GM12891 (cell line): ENCODE data around the gene LEMD3.

ENCODE experiments used
- DNase-seq: peaks from one replicate; pipeline ENCODE4 v3.0.0; 2011; ENCODE audit warnings: low spot score; ENCODE audit not compliant: insufficient read length
- FAIRE-seq: peaks from 2 replicates; lab custom pipeline; 2011; peaks lifted over from hg19 to GRCh38; lab: Jason Lieb, UNC
- PAX5 ChIP-seq: IDR thresholded peaks from 2 replicates; pipeline ENCODE4 v1.6.1; 2011; ENCODE audit warnings: low read length, moderate library complexity, mild to moderate bottlenecking; ENCODE audit not compliant: insufficient read depth, severe bottlenecking
- POLR2A ChIP-seq: IDR thresholded peaks from 2 replicates; pipeline ENCODE4 v1.6.1; 2011; ENCODE audit warnings: low read depth, low read length, control low read depth
- POLR2AphosphoS5 ChIP-seq: IDR thresholded peaks from 2 replicates; pipeline ENCODE4 v1.6.1; 2011; ENCODE audit warnings: low read depth, low read length, control low read depth
- POU2F2 ChIP-seq: IDR thresholded peaks from 2 replicates; pipeline ENCODE4 v1.6.1; 2011; ENCODE audit warnings: low read depth, mild to moderate bottlenecking, control low read depth, low read length, moderate library complexity
- SPI1 ChIP-seq: IDR thresholded peaks from 2 replicates; pipeline ENCODE4 v1.6.1; 2011; ENCODE audit warnings: low read depth, low read length, control low read depth
- TAF1 ChIP-seq: IDR thresholded peaks from 2 replicates; pipeline ENCODE4 v1.6.1; 2011; ENCODE audit warnings: low read depth, low read length, control low read depth

LEMD3 gene

DNA sequence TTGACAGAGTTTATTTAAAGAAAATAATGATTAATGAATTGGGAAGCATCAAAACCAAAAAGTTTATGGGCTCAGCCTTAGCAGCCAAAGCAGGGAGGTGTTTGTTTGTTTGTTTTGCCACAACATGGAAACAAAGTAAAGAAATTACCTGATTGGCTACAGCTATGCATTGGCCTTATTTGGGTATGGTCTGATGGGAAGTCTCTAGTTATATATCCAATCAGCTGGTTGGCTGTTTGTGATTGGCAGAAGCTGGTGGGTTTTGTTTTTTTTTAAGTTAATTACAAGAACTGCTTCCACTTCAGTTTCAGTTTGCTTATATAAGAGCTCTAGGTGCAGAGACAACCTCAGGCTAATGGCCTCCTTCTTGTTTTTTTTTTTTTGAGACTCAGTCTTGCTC is 4.6 kb upstream of the LEMD3 start:
- FAIRE-seq (no peak), DNase-seq (no peak)
- TF ChIP-seq TAF1 = no peak
- no peak for TF ChIP-seq PAX5
- no peak for TF ChIP-seq SPI1

GRCh38 chr12:65168681-65169319 is 583 bp upstream of the LEMD3 start:
- no peak for DNase-seq
- TF ChIP-seq POU2F2 = no peak
- no peak for TF ChIP-seq POLR2A
- no peak for TF ChIP-seq TAF1
- no peak for TF ChIP-seq POLR2AphosphoS5
- TF ChIP-seq PAX5 = no peak
- no peak for TF ChIP-seq SPI1
- FAIRE-seq = no peak

- TF ChIP-seq SPI1 = no peak
- no peak for TF ChIP-seq TAF1
- TF ChIP-seq POLR2A = no peak; the same call in 1 of the 2 replicates
- TF ChIP-seq PAX5 = no peak
- no peak for TF ChIP-seq POU2F2
- no peak for TF ChIP-seq POLR2AphosphoS5
- FAIRE-seq (peak; percentile 89), DNase-seq (peak; percentile 41)
Observed at GRCh38 chr12:65170209-65170881, 962 bp downstream of the LEMD3 start.

DNA sequence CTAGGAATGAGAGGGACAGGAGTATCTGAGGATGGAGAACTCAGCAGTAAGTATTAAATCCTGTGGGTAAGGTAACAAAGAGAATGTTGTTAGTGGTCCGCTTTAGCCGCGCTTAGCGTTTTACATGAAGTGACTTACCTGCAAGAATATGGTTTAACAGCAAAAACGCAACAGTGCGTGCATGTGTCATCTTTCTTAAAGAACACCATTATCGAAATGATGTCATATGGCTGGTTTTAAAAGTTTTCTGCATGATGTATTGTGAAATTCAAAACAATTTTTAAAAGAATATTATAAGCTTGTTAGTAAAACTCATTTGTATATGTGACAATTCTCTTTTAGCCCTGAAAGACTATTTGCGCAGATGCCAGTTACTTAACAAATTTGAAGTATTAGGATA is 1.7 kb downstream of the LEMD3 start:
- no peak for FAIRE-seq
- DNase-seq = no peak

GRCh38 chr12:65171870-65172269 is 2.5 kb downstream of the LEMD3 start:
- DNase-seq = no peak
- no peak for FAIRE-seq
- no peak for TF ChIP-seq POLR2A
- TF ChIP-seq PAX5 = no peak
- no peak for TF ChIP-seq SPI1
- no peak for TF ChIP-seq POLR2AphosphoS5
- TF ChIP-seq TAF1 = no peak
- TF ChIP-seq POU2F2 = no peak

More for the DNA sequence above, 1.7 kb downstream of the LEMD3 start:
- TF ChIP-seq SPI1 (no peak), POU2F2 (no peak), POLR2A (no peak), TAF1 (no peak), POLR2AphosphoS5 (no peak), PAX5 (no peak)

DNA sequence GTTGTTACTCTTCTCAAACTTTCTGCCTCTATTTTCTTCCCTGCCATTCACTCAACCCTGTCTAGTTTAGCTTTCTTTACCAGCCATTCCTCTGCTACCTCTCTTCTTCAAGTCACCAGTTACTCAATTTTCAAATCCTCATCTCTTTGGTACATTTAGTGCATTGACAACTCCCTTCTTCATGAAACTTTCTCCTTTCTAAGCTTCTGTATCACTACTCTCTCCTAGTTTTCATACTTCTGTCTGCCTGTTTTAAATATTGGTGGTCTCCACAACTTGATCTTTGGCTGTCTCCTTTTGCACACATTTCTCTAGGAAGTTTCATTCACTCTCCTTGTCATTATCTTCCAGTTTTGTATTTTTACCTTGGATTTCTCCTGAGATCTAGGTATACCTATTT is 6.0 kb downstream of the LEMD3 start:
- no peak for DNase-seq
- FAIRE-seq = no peak
- TF ChIP-seq TAF1 = no peak
- TF ChIP-seq POLR2A = no peak
- no peak for TF ChIP-seq POU2F2
- TF ChIP-seq PAX5 = no peak
- TF ChIP-seq POLR2AphosphoS5 = no peak
- no peak for TF ChIP-seq SPI1

DNA sequence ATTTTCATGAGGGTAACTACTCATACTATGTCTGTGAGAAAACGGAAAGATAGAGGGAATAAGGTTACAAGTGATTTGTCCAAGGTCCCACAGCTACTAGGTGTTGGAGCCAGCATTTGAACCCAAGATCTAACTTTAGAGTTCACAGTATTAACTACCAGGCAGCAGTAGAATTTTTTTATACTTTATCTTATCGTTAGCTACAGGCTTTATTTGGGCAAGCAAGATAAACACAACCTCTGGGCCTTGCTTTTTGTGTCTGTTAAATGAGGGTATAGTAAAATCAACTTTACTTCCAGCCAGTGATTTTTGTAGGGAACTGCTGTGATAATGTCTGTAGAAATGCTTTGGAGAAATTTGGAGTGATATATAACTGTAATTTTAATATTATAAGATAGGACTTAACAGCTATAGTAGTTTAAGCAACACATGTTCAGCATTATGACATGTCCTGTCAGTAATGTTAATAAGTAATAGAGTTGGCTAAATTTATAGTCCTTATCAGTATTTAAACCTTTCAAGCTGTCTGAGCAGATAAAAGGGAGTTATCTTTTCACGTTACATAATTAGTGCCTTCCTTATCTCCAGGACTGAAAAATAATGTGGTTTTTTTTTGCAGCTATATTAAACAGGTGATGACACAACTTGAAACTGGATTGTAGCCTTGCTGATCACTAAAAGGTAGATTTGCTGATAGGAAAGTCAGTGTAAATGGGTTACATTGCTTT is 12.8 kb downstream of the LEMD3 start:
- TF ChIP-seq PAX5 (no peak), TAF1 (no peak), POLR2A (no peak), POLR2AphosphoS5 (no peak)
- no peak for DNase-seq
- peak; percentile 56 for FAIRE-seq

DNA sequence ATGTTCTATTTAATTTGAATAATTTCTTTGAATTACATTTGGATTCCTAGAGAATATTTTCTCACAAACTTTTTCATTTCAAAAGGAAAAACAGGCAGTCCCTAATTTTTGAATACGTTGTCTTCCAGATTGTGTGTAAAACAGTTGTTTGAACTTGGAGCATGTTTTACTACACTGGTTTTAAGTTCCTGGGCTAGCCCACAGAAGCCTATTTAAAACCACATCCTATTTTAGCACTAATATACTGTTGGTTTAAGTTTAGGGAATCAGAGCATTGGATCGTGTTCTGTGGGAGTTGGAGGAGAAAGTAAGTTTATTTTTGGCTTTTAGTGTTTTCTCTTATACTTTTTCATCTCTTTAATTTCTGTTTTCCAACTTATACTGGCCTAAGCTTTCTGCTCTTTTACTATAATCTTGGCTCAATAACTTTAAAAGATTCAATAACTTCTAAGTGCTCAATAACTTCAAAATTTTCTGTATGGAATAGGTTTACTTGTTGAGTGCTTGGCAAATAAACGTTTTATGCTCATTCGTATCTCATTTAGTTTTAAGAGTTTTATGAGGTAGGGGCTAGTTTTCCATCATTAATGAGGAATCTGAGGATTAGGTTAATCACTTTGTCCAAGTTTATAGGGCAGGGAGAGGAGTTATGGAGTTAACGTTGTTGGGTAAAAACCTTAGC is 14.9 kb downstream of the LEMD3 start:
- FAIRE-seq = peak; percentile 26
- TF ChIP-seq POLR2A (no peak), PAX5 (no peak), POLR2AphosphoS5 (no peak), TAF1 (no peak), SPI1 (no peak), POU2F2 (no peak)

DNA sequence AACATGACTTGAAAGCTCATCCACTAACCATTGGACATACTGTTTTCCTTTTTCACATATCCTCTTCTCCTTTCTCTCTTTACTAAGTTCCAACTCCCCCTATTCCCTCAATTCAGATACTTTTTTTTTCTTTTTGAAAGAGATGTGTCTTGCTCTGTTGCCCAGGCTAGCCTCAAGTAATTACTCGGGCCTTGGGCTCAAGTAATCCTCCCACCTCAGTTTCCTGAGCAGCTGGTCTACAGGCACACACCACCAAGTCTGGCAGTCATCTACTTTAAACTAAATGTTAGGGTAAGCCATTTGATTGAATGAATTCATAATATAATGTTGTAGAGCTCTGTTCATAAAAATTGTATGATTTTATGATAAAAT is 15.5 kb downstream of the LEMD3 start:
- TF ChIP-seq POLR2A (no peak), POU2F2 (no peak), PAX5 (no peak), TAF1 (no peak), SPI1 (no peak), POLR2AphosphoS5 (no peak)
- FAIRE-seq = no peak
- no peak for DNase-seq

More for the DNA sequence above, 14.9 kb downstream of the LEMD3 start:
- DNase-seq = no peak
